HFFc6 (cell line): ENCODE data around the gene ATP6V0B. TPM values are rescaled to one million over a fixed set of nuclear protein-coding genes. Genes with fewer than 3 reads are reported as not detected.

Source experiments
- DNase-seq: peaks from one replicate; pipeline ENCODE4 v3.0.0-alpha.2; 2018
- H3K27ac Mint-ChIP-seq: 2 replicates; pipeline ENCODE4 v1.8.0; 2020; ENCODE audit warnings: mild to moderate bottlenecking, mixed read lengths
- H3K27me3 Mint-ChIP-seq: 2 replicates; pipeline ENCODE4 v1.8.0; 2021; ENCODE audit warnings: mild to moderate bottlenecking, moderate library complexity, mixed read lengths; ENCODE audit not compliant: insufficient read depth
- H3K36me3 Mint-ChIP-seq: 2 replicates; pipeline ENCODE4 v1.8.0; 2021; ENCODE audit warnings: low read depth, mixed read lengths
- H3K4me1 Mint-ChIP-seq: 2 replicates; pipeline ENCODE4 v1.8.0; 2020; ENCODE audit warnings: low read depth, mixed read lengths
- H3K4me3 Mint-ChIP-seq: 2 replicates; pipeline ENCODE4 v1.8.0; 2020; ENCODE audit warnings: mild to moderate bottlenecking, moderate library complexity, mixed read lengths
- H3K9me3 Mint-ChIP-seq: 2 replicates; pipeline ENCODE4 v1.8.0; 2020; ENCODE audit warnings: mild to moderate bottlenecking, mixed read lengths
- CTCF ChIP-seq: fragments of 200-600 bp; sonication (generic); IDR thresholded peaks from 2 replicates; pipeline ENCODE4 v1.5.0; 2021; ENCODE audit warnings: antibody characterized with exemption, mild to moderate bottlenecking
- total RNA-seq, 6 experiments: library from RNA; stranded (reverse); fragmentation: NEBNext Ultra II Directional; extraction: Animal tissue kit (Norgen Biotek cat#: 25700); gene quantifications; 2 replicates in 1 of 6; 3 replicates in 5 of 6; pipeline ENCODE4 v1.2.3, GENCODE V29; 2021

ATP6V0B gene
- total RNA-seq, 6 experiments from 2014 or later, result 145 to 191 (median 155) TPM

GRCh38 chr1:43947061-43947873 lies 27.5 kb upstream of the ATP6V0B start:
- TF ChIP-seq CTCF, result no peak
- no peak for DNase-seq
- Mint-ChIP-seq H3K27ac (peak overlapping the region; percentile 93), H3K36me3 (peaks cover 18% of the 10 kb centered on the region), H3K4me3 (peak overlapping the region; percentile 92), H3K9me3 (no peaks in the 10 kb centered on the region), H3K4me1 (peaks cover 55% of the 10 kb centered on the region), H3K27me3 (no peaks in the 10 kb centered on the region)

GRCh38 chr1:43947874-43948437 lies 26.8 kb upstream of the ATP6V0B start:
- H3K27ac Mint-ChIP-seq, result peak overlapping the region; percentile 93
- peaks cover 18% of the 10 kb centered on the region for H3K36me3 Mint-ChIP-seq
- DNase-seq, result no peak
- TF ChIP-seq CTCF, result no peak
- no peaks in the 10 kb centered on the region for H3K9me3 Mint-ChIP-seq
- peaks cover 55% of the 10 kb centered on the region for H3K4me1 Mint-ChIP-seq
- no peaks in the 10 kb centered on the region for H3K27me3 Mint-ChIP-seq
- H3K4me3 Mint-ChIP-seq, result peak overlapping the region; percentile 92

- Mint-ChIP-seq H3K4me1 (peaks cover 53% of the 10 kb centered on the region), H3K27ac (no peak overlapping the region), H3K27me3 (no peaks in the 10 kb centered on the region), H3K36me3 (peaks cover 18% of the 10 kb centered on the region), H3K4me3 (no peak overlapping the region), H3K9me3 (no peaks in the 10 kb centered on the region)
- no peak for DNase-seq
- TF ChIP-seq CTCF, result no peak
These were observed 25.1 kb upstream of the ATP6V0B start for GRCh38 chr1:43949678-43950077.

- no peak overlapping the region for H3K27ac Mint-ChIP-seq
- TF ChIP-seq CTCF, result no peak
- H3K36me3 Mint-ChIP-seq, result peaks cover 18% of the 10 kb centered on the region
- no peak overlapping the region for H3K4me3 Mint-ChIP-seq
- no peaks in the 10 kb centered on the region for H3K9me3 Mint-ChIP-seq
- H3K27me3 Mint-ChIP-seq, result no peaks in the 10 kb centered on the region
- peaks cover 36% of the 10 kb centered on the region for H3K4me1 Mint-ChIP-seq
- DNase-seq, result no peak
These were observed 23.5 kb upstream of the ATP6V0B start for GRCh38 chr1:43951021-43951985.

- Mint-ChIP-seq H3K27ac (no peak overlapping the region), H3K4me3 (no peak overlapping the region), H3K4me1 (peaks cover 32% of the 10 kb centered on the region), H3K9me3 (no peaks in the 10 kb centered on the region), H3K27me3 (no peaks in the 10 kb centered on the region), H3K36me3 (peaks cover 18% of the 10 kb centered on the region)
- no peak for DNase-seq
- no peak for TF ChIP-seq CTCF
These were observed 21.9 kb upstream of the ATP6V0B start for GRCh38 chr1:43952731-43953346.
